HepG2 (cell line): Measurements from ENCODE around the gene RTN3. TPM values are rescaled to one million over a fixed set of nuclear protein-coding genes. Genes with fewer than 3 reads are reported as not detected.

Experiments
- ATAC-seq: fragments of 200-7000 bp; cut with Tn5 transposase; 3 replicates; pipeline ENCODE4 v1.9.1; 2020; ENCODE audit warnings: mild to moderate bottlenecking, moderate library complexity
- BruUV-seq: library from RNA; stranded (reverse); fragments of 400-500 nt; replicated peaks from 2 replicates; lab custom pipeline; 2021; lab: Mats Ljungman, UMichigan
- CTCF ChIA-PET: fragments of 300-600 bp; formaldehyde crosslinking; extraction: SDS; loops from one replicate; lab custom pipeline; 2021; ENCODE audit warnings: low total read pairs, inconsistent platforms, low intra/inter-chr PET ratio; lab: Yijun Ruan, JAX
- POLR2A ChIA-PET: fragments of 350-600 bp; sonication (Branson Sonifier 250); formaldehyde crosslinking; loops from one replicate; lab custom pipeline; 2020; ENCODE audit warnings: antibody characterized with exemption, inconsistent platforms; lab: Yijun Ruan, JAX
- DNase-seq: peaks from one replicate; pipeline ENCODE4 v3.0.0-alpha.2; 2015; ENCODE audit warnings: low spot score
- FAIRE-seq: peaks from 3 replicates; lab custom pipeline; 2011; peaks lifted over from hg19 to GRCh38; lab: Jason Lieb, UNC
- H2AFZ ChIP-seq: one replicate; pipeline ENCODE4 v1.6.1; 2011; ENCODE audit warnings: low read length, inconsistent platforms
- H3K27ac ChIP-seq: fragments of 300-600 bp; 3 replicates; pipeline ENCODE4 v1.8.0; 2011; ENCODE audit warnings: mixed run types, mild to moderate bottlenecking, mixed read lengths, low read length, inconsistent platforms; ENCODE audit not compliant: insufficient read depth; ENCODE audit errors: extremely low read length
- H3K27me3 ChIP-seq, 2 experiments: fragments of 200-600 bp in 1 of 2; 2 replicates in 1 of 2; 3 replicates in 1 of 2; pipeline versions ENCODE4 v1.6.0 to v1.8.0; 2011; ENCODE audit warnings: low read length in 2 of 2, mild to moderate bottlenecking in 2 of 2, moderate library complexity in 2 of 2, inconsistent platforms in 1 of 2; ENCODE audit not compliant: insufficient read depth in 2 of 2, control insufficient read depth in 1 of 2
- H3K36me3 ChIP-seq, 2 experiments: fragments of 200-600 bp in 1 of 2; replicated peaks in 1 of 2; 2 replicates in 1 of 2; 3 replicates in 1 of 2; pipeline versions ENCODE4 v1.5.1 to v1.8.0; 2011; ENCODE audit warnings: low read length in 2 of 2, inconsistent platforms in 1 of 2; ENCODE audit not compliant: insufficient read depth in 2 of 2, control insufficient read depth in 1 of 2
- H3K4me1 ChIP-seq: 2 replicates; pipeline ENCODE4 v1.5.1; 2012; ENCODE audit warnings: low read length, inconsistent platforms; ENCODE audit not compliant: insufficient read depth
- H3K4me2 ChIP-seq: 2 replicates; pipeline ENCODE4 v1.6.0; 2011; ENCODE audit warnings: low read depth, low read length, inconsistent platforms
- H3K4me3 ChIP-seq, 3 experiments: fragments of 200-600 bp in 1 of 3; sonication (generic), shearing (Covaris generic) in 1 of 3; replicated peaks in 1 of 3; 2 replicates each; pipeline ENCODE4 v1.5.1; 2011 to 2016; ENCODE audit warnings: low read length in 3 of 3, inconsistent platforms in 2 of 3, low read depth in 2 of 3, mild to moderate bottlenecking in 2 of 3, control low read depth in 1 of 3, mixed read lengths in 1 of 3; ENCODE audit not compliant: insufficient read depth in 1 of 3
- H3K79me2 ChIP-seq: one replicate; pipeline ENCODE4 v1.6.1; 2011; ENCODE audit warnings: low read length, inconsistent platforms; ENCODE audit not compliant: insufficient read depth
- H3K9ac ChIP-seq: 2 replicates; pipeline ENCODE4 v1.6.0; 2011; ENCODE audit warnings: mild to moderate bottlenecking, low read depth, low read length, inconsistent platforms; ENCODE audit not compliant: insufficient read depth
- H3K9me3 ChIP-seq: 2 replicates; pipeline ENCODE4 v1.5.1; 2012; ENCODE audit warnings: mild to moderate bottlenecking, low read length
- H4K20me1 ChIP-seq: 2 replicates; pipeline ENCODE4 v1.6.0; 2011; ENCODE audit warnings: inconsistent platforms, mild to moderate bottlenecking, low read length, moderate library complexity; ENCODE audit not compliant: insufficient read depth
- AHR ChIP-seq: IDR thresholded peaks from 2 replicates; pipeline ENCODE4 v1.6.1; 2018; ENCODE audit warnings: missing genetic modification reagents, missing compliant biosample characterization
- BCL6 ChIP-seq: IDR thresholded peaks from 2 replicates; pipeline ENCODE4 v1.6.1; 2016; ENCODE audit warnings: missing genetic modification reagents, missing compliant biosample characterization
- CHCHD3 ChIP-seq: sonication (generic); formaldehyde crosslinking; IDR thresholded peaks from 2 replicates; pipeline ENCODE4 v1.8.0; 2022; ENCODE audit warnings: mild to moderate bottlenecking, missing genetic modification reagents, moderate library complexity
- CHD4 ChIP-seq: fragments of 200-600 bp; sonication (generic); IDR thresholded peaks from 2 replicates; pipeline ENCODE4 v1.7.0; 2017; ENCODE audit warnings: mild to moderate bottlenecking, low read length, borderline replicate concordance
- EEA1 ChIP-seq: sonication (generic); formaldehyde crosslinking; IDR thresholded peaks from 2 replicates; pipeline ENCODE4 v1.5.1; 2020; ENCODE audit warnings: mild to moderate bottlenecking, missing genetic modification reagents, borderline replicate concordance
- FOXK2 ChIP-seq: fragments of 450-650 bp; IDR thresholded peaks from 2 replicates; pipeline ENCODE4 v1.6.1; 2016
- HOXA3 ChIP-seq: sonication (generic); formaldehyde crosslinking; IDR thresholded peaks from 2 replicates; pipeline ENCODE4 v1.5.0; 2020; ENCODE audit warnings: missing genetic modification reagents
- HOXA9 ChIP-seq: sonication (generic); formaldehyde crosslinking; IDR thresholded peaks from 2 replicates; pipeline ENCODE4 v1.8.1; 2022; ENCODE audit warnings: missing genetic modification reagents, mild to moderate bottlenecking, moderate library complexity, borderline replicate concordance
- NFE2 ChIP-seq: sonication (generic); formaldehyde crosslinking; IDR thresholded peaks from 2 replicates; pipeline ENCODE4 v1.4.0; 2020; ENCODE audit warnings: missing genetic modification reagents
- SMAD9 ChIP-seq: sonication (generic); formaldehyde crosslinking; IDR thresholded peaks from 2 replicates; pipeline ENCODE4 v1.5.1; 2020; ENCODE audit warnings: mild to moderate bottlenecking, missing genetic modification reagents
- SOX5 ChIP-seq: IDR thresholded peaks from 2 replicates; pipeline ENCODE4 v1.6.1; 2016; ENCODE audit warnings: borderline replicate concordance
- TARDBP ChIP-seq: sonication (generic); formaldehyde crosslinking; IDR thresholded peaks from 2 replicates; pipeline ENCODE4 v1.8.0; 2022; ENCODE audit warnings: mild to moderate bottlenecking, missing genetic modification reagents
- ZBTB38 ChIP-seq: sonication (generic); formaldehyde crosslinking; IDR thresholded peaks from 2 replicates; pipeline ENCODE4 v1.5.1; 2020; ENCODE audit warnings: mild to moderate bottlenecking, missing genetic modification reagents
- ZNF138 ChIP-seq: sonication (generic); formaldehyde crosslinking; IDR thresholded peaks from 2 replicates; pipeline ENCODE4 v1.5.0; 2020; ENCODE audit warnings: mild to moderate bottlenecking, low read depth, missing genetic modification reagents
- ZNF354B ChIP-seq: sonication (generic); formaldehyde crosslinking; IDR thresholded peaks from 2 replicates; pipeline ENCODE4 v1.8.0; 2022; ENCODE audit warnings: mild to moderate bottlenecking, missing genetic modification reagents
- ZNF557 ChIP-seq: sonication (generic); formaldehyde crosslinking; IDR thresholded peaks from 2 replicates; pipeline ENCODE4 v1.4.0; 2020; ENCODE audit warnings: missing genetic modification reagents
- ZNF746 ChIP-seq: sonication (generic); formaldehyde crosslinking; IDR thresholded peaks from 2 replicates; pipeline ENCODE4 v1.8.0; 2022; ENCODE audit warnings: mild to moderate bottlenecking, missing genetic modification reagents
- ZNF878 ChIP-seq: sonication (generic); formaldehyde crosslinking; IDR thresholded peaks from 2 replicates; pipeline ENCODE4 v1.8.1; 2023; ENCODE audit warnings: mild to moderate bottlenecking, missing genetic modification reagents, moderate library complexity
- WGBS: methylation state at CpG from one replicate; pipeline ENCODE4 v1.1.6; 2017; ENCODE audit warnings: low lambda C conversion rate; 5-methylcytosine and 5-hydroxymethylcytosine counted together
- in situ Hi-C: cut with HindIII; loops from 2 replicates; pipeline ENCODE4 v1.10.0; 2017; ENCODE audit warnings: low pct_unique_long_range_greater_than_20kb; ENCODE audit not compliant: extremely low pct_ligation_motif_present
- intact Hi-C: fragments of 100-400 bp; cut with micrococcal nuclease; formaldehyde crosslinking; loops from one replicate; pipeline ENCODE4 v1.10.0; 2022; ENCODE audit not compliant: unreplicated experiment
- polyA plus RNA-seq, 8 experiments: library from polyadenylated mRNA; depleted of rRNA in 3 of 8; stranded (reverse) in 7 of 8; unstranded in 1 of 8; fragments of >200 nt; fragmentation: Illumina TruSeq in 4 of 8; extraction: Trizol in 4 of 8; gene quantifications; 2 replicates each; pipeline versions ENCODE4 v1.2.1 to v1.2.3, GENCODE V29; 2011 to 2016; ENCODE audit warnings: low read depth in 4 of 8, missing spikeins in 1 of 8, mixed read lengths in 1 of 8; ENCODE audit not compliant: insufficient read depth in 1 of 8
- total RNA-seq, 5 experiments: library from RNA; depleted of rRNA; stranded (reverse); fragments of >200 nt; fragmentation: Illumina TruSeq; extraction: Trizol; gene quantifications; 2 replicates each; pipeline ENCODE4 v1.2.3, GENCODE V29; 2016; ENCODE audit warnings: low read depth in 1 of 5
- TF ChIP-seq, protein P1 (sequence below): sonication (generic); formaldehyde crosslinking; IDR thresholded peaks from 2 replicates; pipeline ENCODE4 v1.8.0; 2022; ENCODE audit warnings: missing genetic modification reagents, mild to moderate bottlenecking, moderate library complexity, borderline replicate concordance
- TF ChIP-seq, protein P2 (sequence below): sonication (generic); formaldehyde crosslinking; conservative IDR thresholded peaks from 2 replicates; pipeline ENCODE4 v1.4.0; 2020; ENCODE audit warnings: mild to moderate bottlenecking, missing genetic modification reagents, moderate library complexity

RTN3 gene
- total and polyA plus RNA-seq, 2 of the 13 experiments (the other 11 are each of a cell fraction or from before 2014, with no cell fraction given): 32.2 to 41.1 TPM

DNA sequence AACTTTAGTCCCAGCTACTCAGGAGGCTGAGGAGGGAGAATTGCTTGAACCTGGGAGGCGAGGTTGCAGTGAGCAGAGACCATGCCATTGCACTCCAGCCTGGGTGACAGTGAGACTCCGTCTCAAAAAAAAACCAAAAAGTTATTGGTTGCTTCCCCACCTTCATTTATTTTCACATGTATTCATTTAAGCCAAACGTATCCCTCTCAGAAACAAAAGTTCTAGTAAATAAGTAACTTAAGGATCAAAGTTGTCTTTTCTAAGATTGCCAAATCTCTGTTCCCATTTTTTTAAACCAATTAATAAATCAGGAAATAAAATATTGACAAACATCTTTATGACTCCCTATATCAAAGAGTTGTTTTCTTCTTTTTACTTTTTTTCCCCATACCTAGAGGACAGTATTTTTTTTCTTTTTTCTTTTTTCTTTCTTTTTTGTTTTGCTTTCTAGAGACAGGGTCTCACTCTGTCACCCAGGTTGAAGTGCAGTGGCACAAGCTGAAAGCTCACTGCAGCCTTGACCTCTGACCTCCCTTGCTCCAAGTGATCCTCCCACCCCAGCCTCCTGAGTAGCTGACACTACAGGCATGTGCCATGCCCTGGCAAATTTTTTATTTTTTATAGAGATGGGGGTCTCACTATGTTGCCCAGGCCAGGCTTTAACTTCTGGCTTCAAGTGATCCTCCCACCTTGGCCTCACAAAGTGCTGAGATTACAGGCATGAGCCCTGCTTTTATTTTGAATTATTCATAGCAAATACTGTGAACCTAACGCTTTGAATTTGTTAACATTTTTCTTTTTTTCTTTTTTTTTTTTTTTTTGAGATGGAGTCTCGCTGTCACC is 75.8 kb downstream of the RTN3 start:
- 68% methylated on average over 5 of the region's 5 CpGs for WGBS
- H3K4me3 ChIP-seq: no peak overlapping the region
- BruUV-seq: no TSS peak
- in situ Hi-C loops: no loop called here
- no peak overlapping the region for H2AFZ ChIP-seq
- no peaks in the 10 kb centered on the region; a peak in 1 of 5 replicates for H3K27me3 ChIP-seq
- H3K4me2 ChIP-seq: peak overlapping the region; percentile 39
- FAIRE-seq: peak; percentile 72
- DNase-seq: peak; percentile 52
- ATAC-seq: peak; percentile 56
- H3K9me3 ChIP-seq: no peaks in the 10 kb centered on the region
- ChIA-PET POLR2A (interaction anchor here (2.6 kb wide), 1 partner anchor 10 kb away, joined by 22 read pairs; the partner anchor contains the start of gene ZFTA), CTCF (no interaction called here)
- H3K36me3 ChIP-seq: peaks cover 2 to 31% of the 10 kb centered on the region in 2 experiments; a peak in 3 of 5 replicates
- peak overlapping the region; percentile 35 for H3K27ac ChIP-seq
- no peaks in the 10 kb centered on the region for H3K79me2 ChIP-seq
- H4K20me1 ChIP-seq: no peaks in the 10 kb centered on the region
- intact Hi-C loops: no loop called here
- H3K9ac ChIP-seq: no peak overlapping the region
- peaks cover 20% of the 10 kb centered on the region for H3K4me1 ChIP-seq
- TF ChIP-seq NFE2 (CRISPR knock-in tag) (no peak), BCL6 (CRISPR knock-in tag) (peak; percentile 89), CHCHD3 (CRISPR knock-in tag) (no peak), HOXA3 (CRISPR knock-in tag) (0 out of 2 replicates have a peak, but pooled peaks have one; percentile 29), ZNF878 (CRISPR knock-in tag) (no peak), AHR (CRISPR knock-in tag) (no peak), ZNF354B (CRISPR knock-in tag) (no peak), ZNF557 (CRISPR knock-in tag) (no peak), TARDBP (CRISPR knock-in tag) (no peak), SOX5 (no peak), ZNF746 (CRISPR knock-in tag) (no peak), HOXA9 (CRISPR knock-in tag) (no peak), CHD4 (no peak), ZBTB38 (CRISPR knock-in tag) (no peak), FOXK2 (no peak), ZNF138 (no peak), SMAD9 (CRISPR knock-in tag) (no peak), EEA1 (CRISPR knock-in tag) (no peak)
- TF ChIP-seq, protein P1, sequence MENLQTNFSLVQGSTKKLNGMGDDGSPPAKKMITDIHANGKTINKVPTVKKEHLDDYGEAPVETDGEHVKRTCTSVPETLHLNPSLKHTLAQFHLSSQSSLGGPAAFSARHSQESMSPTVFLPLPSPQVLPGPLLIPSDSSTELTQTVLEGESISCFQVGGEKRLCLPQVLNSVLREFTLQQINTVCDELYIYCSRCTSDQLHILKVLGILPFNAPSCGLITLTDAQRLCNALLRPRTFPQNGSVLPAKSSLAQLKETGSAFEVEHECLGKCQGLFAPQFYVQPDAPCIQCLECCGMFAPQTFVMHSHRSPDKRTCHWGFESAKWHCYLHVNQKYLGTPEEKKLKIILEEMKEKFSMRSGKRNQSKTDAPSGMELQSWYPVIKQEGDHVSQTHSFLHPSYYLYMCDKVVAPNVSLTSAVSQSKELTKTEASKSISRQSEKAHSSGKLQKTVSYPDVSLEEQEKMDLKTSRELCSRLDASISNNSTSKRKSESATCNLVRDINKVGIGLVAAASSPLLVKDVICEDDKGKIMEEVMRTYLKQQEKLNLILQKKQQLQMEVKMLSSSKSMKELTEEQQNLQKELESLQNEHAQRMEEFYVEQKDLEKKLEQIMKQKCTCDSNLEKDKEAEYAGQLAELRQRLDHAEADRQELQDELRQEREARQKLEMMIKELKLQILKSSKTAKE (CRISPR knock-in tag): no peak
- TF ChIP-seq, protein P2, sequence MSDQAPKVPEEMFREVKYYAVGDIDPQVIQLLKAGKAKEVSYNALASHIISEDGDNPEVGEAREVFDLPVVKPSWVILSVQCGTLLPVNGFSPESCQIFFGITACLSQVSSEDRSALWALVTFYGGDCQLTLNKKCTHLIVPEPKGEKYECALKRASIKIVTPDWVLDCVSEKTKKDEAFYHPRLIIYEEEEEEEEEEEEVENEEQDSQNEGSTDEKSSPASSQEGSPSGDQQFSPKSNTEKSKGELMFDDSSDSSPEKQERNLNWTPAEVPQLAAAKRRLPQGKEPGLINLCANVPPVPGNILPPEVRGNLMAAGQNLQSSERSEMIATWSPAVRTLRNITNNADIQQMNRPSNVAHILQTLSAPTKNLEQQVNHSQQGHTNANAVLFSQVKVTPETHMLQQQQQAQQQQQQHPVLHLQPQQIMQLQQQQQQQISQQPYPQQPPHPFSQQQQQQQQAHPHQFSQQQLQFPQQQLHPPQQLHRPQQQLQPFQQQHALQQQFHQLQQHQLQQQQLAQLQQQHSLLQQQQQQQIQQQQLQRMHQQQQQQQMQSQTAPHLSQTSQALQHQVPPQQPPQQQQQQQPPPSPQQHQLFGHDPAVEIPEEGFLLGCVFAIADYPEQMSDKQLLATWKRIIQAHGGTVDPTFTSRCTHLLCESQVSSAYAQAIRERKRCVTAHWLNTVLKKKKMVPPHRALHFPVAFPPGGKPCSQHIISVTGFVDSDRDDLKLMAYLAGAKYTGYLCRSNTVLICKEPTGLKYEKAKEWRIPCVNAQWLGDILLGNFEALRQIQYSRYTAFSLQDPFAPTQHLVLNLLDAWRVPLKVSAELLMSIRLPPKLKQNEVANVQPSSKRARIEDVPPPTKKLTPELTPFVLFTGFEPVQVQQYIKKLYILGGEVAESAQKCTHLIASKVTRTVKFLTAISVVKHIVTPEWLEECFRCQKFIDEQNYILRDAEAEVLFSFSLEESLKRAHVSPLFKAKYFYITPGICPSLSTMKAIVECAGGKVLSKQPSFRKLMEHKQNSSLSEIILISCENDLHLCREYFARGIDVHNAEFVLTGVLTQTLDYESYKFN: peak; percentile 18; the same call in 1 of the 2 replicates
